HG02571 (cell line): ENCODE measurements around the gene SMARCA4.

Experiments
- ATAC-seq: cut with Tn5 transposase; IDR thresholded peaks from one replicate; pipeline ENCODE4 v1.9.1; 2021; ENCODE audit warnings: mild to moderate bottlenecking, moderate library complexity; ENCODE audit not compliant: unreplicated experiment

Gene SMARCA4

GRCh38 chr19:11028146-11028545 is 67.3 kb downstream of the SMARCA4 start:
- ATAC-seq, result no peak

GRCh38 chr19:11031421-11032070 is 70.7 kb downstream of the SMARCA4 start:
- no peak for ATAC-seq

GRCh38 chr19:11033251-11033650 is 72.4 kb downstream of the SMARCA4 start:
- no peak for ATAC-seq

GRCh38 chr19:11033763-11034162 is 72.9 kb downstream of the SMARCA4 start:
- ATAC-seq, result no peak

- no peak for ATAC-seq
Observed at GRCh38 chr19:11034449-11035213, 73.8 kb downstream of the SMARCA4 start.

- ATAC-seq, result peak; percentile 78
Observed at GRCh38 chr19:11035441-11036377, 74.9 kb downstream of the SMARCA4 start.

- ATAC-seq, result no peak
Observed at GRCh38 chr19:11038511-11038910, 77.7 kb downstream of the SMARCA4 start.

GRCh38 chr19:11041194-11041593 is 80.4 kb downstream of the SMARCA4 start:
- ATAC-seq, result no peak

- no peak for ATAC-seq
Observed at GRCh38 chr19:11041966-11042627, 81.3 kb downstream of the SMARCA4 start.

- no peak for ATAC-seq
Observed at GRCh38 chr19:11044431-11044830, 83.6 kb downstream of the SMARCA4 start.

GRCh38 chr19:11045536-11045935 is 84.7 kb downstream of the SMARCA4 start:
- ATAC-seq, result no peak

GRCh38 chr19:11046605-11047354 is 86.0 kb downstream of the SMARCA4 start:
- no peak for ATAC-seq

GRCh38 chr19:11047866-11048265 is 87.0 kb downstream of the SMARCA4 start:
- ATAC-seq, result no peak

- no peak for ATAC-seq
Observed at GRCh38 chr19:11050323-11051114, 89.7 kb downstream of the SMARCA4 start.

GRCh38 chr19:11053817-11054195 is 93.0 kb downstream of the SMARCA4 start:
- ATAC-seq, result no peak

GRCh38 chr19:11054200-11054599 is 93.4 kb downstream of the SMARCA4 start:
- no peak for ATAC-seq

GRCh38 chr19:11054628-11055027 is 93.8 kb downstream of the SMARCA4 start:
- ATAC-seq, result no peak

- no peak for ATAC-seq
Observed at GRCh38 chr19:11058246-11059030, 97.6 kb downstream of the SMARCA4 start.
